GM19395 (cell line): ENCODE data around the gene CEP44.
"Not testable (repeated sequence)": the region's sequence is repeated elsewhere in the genome, so short reads cannot be mapped to it uniquely, and the experiment has no call there.

ENCODE experiments used
- ATAC-seq: cut with Tn5 transposase; IDR thresholded peaks from one replicate; pipeline ENCODE4 v1.9.1; 2021; ENCODE audit warnings: mild to moderate bottlenecking, moderate library complexity; ENCODE audit not compliant: unreplicated experiment

CEP44 gene

GRCh38 chr4:174278467-174278866 is 5.2 kb upstream of the CEP44 start:
- ATAC-seq: no peak

- ATAC-seq: no peak
Measured at GRCh38 chr4:174279433-174280155, 4.1 kb upstream of the CEP44 start.

- no peak for ATAC-seq
Measured at GRCh38 chr4:174281182-174281737, 2.5 kb upstream of the CEP44 start.

- no peak for ATAC-seq
Measured at GRCh38 chr4:174281901-174282300, 1.8 kb upstream of the CEP44 start.

DNA sequence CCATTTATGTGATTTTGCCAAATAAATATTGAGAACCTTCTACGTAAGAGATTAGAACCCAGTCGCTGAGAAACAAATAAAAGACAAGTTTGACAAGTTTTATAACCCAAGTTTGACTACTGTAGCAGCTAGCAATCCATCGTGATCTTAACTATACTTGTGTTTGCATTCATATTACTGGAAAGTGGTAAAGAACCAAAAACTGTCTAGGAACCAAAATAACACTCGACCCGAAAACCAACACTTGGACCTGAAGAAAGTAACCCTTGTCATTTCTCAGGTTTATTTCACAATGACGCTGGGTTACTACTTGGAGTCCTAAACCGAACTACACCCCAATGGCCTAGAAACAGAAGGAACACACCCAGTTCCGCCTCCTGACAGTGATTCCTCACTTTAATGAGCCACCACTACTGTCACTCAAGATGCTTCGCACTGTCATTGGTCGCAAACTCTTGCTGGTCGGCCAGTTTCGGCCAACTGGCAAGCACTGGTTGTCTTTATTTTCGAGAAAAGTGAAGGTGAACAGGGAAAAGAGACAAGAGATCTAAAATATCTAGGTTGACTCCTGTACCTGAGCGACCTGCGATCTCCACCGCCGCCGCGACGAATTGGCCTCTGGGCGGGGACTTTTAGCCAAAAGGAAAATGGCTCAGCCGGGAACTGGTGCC is 740 bp upstream of the CEP44 start:
- peak; percentile 97 for ATAC-seq

GRCh38 chr4:174284487-174284886 is 776 bp downstream of the CEP44 start:
- ATAC-seq: no peak

- no peak for ATAC-seq
Measured at GRCh38 chr4:174286870-174287269, 3.2 kb downstream of the CEP44 start.

- ATAC-seq: no peak
Measured at GRCh38 chr4:174292473-174292872, 8.8 kb downstream of the CEP44 start.

DNA sequence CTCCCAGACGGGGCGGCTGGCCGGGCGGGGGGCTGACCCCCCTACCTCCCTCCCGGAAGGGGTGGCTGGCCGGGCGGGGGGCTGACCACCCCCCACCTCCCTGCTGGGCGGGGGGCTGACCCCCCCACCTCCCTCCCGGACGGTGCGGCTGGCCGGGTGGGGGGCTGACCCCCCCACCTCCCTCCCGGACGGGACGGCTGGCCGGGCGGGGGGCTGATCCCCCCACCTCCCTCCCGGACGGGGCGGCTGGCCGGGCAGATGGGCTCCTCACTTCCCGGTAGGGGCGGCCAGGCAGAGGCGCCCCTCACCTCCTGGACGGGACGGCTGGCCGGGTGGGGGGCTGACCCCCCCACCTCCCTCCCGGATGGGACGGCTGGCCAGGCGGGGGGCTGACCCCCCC is 10.9 kb downstream of the CEP44 start:
- ATAC-seq: not testable (repeated sequence)

DNA sequence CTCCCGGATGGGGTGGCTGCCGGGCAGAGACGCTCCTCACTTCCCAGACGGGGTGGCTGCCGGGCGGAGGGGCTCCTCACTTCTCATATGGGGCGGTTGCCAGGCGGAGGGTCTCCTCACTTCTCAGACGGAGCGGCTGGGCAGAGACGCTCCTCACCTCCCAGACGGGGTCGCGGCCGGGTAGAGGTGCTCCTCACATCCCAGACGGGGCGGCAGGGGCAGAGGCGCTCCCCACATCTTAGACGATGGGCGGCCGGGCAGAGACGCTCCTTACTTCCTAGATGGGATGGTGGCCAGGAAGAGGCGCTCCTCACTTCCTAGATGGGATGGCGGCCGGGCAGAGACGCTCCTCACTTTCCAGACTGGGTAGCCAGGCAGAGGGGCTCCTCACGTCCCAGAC is 11.4 kb downstream of the CEP44 start:
- not testable (repeated sequence) for ATAC-seq

- no peak for ATAC-seq
Measured at GRCh38 chr4:174303687-174304086, 20.0 kb downstream of the CEP44 start.

GRCh38 chr4:174304664-174305063 is 21.0 kb downstream of the CEP44 start:
- ATAC-seq: no peak

DNA sequence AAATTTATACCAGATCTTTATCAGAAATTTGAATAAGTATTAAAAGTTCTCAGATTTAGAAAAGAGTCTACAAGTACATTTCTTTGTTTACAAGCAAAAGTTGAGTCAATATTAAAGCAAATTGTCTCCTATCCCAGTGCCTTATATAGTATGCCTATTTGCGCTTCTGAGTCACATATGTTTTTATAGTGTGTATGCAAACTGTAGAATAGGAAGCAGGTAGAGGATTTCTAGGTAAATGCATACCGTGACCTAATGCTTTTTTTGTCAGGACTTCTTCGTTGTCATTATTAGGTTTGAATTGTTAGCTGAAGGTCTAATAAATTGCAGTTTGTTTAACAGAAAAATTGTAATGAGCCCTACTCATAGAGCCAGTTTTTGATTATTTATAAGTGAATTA is 22.2 kb downstream of the CEP44 start:
- ATAC-seq: no peak

DNA sequence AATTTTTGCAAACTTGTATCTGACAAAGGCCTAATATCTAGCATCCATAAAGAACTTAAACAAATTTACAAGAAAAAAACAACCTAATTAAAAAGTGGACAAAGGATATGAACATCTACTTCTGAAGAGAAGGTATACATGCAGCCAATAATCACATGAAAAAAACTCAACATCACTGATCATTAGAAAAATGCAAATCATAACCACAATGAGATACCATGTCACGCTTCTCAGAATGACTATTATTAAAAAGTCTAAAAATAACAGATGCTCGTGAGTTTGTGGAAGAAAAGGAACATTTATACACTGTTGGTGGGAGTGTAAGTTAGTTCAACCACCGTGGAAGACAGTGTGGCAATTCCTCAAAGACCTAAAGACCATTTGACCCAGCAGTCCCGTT is 24.0 kb downstream of the CEP44 start:
- peak; percentile 83 for ATAC-seq

- ATAC-seq: no peak
Measured at GRCh38 chr4:174312993-174313392, 29.3 kb downstream of the CEP44 start.

GRCh38 chr4:174314274-174314673 is 30.6 kb downstream of the CEP44 start:
- ATAC-seq: no peak

DNA sequence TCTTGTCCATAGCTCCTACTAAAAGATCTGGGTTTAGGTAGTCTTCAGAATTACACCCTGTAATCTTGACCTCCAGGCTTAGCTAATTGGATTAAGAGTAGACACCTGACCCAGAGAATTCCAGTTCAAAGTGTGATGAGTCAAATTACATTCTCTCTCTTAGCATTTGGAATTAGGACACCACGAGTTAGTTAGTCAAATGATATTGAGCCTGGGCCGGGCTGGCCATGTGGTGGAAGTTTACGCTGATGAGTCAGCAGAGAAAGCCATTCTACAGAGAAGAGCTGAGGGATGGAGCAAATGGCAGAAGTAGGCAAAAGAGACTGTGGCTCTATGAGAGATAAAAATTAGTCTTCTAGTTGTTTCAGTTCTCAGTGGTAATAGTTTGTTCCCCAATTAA is 31.1 kb downstream of the CEP44 start:
- ATAC-seq: no peak

GRCh38 chr4:174316546-174316945 is 32.8 kb downstream of the CEP44 start:
- ATAC-seq: no peak

DNA sequence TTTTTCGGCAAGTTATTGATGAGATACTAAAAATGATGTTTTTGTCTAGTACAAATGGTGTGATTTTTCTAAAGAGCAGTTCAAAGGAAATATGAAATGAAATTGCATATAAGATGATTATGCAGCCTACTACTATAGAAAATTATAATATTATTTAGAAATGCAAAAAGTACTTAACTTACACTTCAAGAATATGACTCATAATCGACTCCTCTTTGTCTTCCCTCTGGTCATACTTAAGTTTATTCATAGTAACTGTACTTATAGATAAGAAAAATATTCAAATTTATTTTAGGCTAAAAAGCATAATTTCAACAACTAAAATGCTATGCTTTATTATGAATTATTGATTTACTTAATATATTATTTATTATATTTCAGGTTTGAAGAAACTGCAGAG is 33.2 kb downstream of the CEP44 start:
- ATAC-seq: no peak

DNA sequence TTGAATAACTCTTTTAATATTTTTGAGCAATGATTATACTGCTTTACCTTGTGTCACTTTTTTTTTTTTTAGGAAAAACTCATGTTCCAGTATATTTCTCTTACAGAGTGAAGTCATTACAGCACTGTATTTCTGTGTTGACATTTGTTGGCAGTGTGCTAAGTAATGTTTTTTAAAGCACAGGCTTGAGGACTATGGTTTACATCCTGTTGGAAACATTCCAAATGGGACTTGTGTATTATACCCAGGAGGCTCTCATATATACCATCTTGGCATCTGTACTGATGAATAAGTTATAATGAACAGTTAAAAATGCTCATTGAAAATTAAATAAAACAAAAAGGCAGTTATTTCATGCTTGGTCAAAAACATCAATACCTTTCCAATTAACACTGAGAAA is 33.8 kb downstream of the CEP44 start:
- no peak for ATAC-seq

DNA sequence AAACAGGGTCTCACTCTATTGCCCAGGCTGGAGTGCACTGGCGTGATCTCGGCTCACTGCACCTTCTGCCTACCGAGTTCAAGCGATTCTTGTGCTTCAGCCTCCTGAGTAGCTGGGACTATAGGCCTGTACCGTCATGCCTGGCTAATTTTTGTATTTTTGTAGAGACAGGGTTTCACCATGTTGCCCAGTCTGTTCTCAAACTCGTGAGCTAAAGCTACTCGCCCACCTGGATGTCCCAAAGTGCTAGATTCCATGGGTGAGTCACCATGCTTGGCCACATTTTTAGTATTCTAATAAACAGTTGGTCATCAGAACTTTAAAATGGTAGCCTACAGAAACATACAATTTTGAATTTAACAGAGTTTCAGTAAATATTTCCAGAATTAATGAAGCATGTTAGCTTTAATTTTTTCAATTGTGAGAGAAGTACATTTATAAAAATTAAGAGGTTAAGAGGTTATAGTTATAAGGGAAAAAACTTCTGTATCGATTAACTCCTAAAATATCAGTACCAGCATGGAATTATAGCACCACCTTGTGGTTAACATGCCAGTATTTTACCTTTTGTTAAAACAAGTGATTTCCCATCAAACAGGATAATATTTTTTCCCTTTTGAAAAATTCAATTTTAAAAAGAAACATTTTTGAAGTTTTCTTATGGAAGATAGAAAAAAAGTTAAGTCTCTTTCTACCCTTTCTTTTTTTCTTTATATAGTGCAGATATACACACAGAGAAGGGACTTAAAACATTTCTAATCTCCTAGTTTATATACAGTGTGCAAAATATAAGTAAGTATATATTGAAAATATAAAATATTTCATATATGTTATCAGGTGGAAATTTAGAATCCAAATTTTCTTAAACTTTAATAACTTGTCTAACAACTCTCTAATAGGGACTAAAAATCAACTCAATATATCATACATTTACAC is 35.4 kb downstream of the CEP44 start:
- peak; percentile 59 for ATAC-seq
